GM19035 (cell line): ENCODE data around the gene TMEM212.
"Not testable (repeated sequence)": the region's sequence is repeated elsewhere in the genome, so short reads cannot be mapped to it uniquely, and the experiment has no call there.

ENCODE experiments used
- ATAC-seq: cut with Tn5 transposase; IDR thresholded peaks from one replicate; pipeline ENCODE4 v1.9.1; 2021; ENCODE audit not compliant: unreplicated experiment

Gene TMEM212

DNA sequence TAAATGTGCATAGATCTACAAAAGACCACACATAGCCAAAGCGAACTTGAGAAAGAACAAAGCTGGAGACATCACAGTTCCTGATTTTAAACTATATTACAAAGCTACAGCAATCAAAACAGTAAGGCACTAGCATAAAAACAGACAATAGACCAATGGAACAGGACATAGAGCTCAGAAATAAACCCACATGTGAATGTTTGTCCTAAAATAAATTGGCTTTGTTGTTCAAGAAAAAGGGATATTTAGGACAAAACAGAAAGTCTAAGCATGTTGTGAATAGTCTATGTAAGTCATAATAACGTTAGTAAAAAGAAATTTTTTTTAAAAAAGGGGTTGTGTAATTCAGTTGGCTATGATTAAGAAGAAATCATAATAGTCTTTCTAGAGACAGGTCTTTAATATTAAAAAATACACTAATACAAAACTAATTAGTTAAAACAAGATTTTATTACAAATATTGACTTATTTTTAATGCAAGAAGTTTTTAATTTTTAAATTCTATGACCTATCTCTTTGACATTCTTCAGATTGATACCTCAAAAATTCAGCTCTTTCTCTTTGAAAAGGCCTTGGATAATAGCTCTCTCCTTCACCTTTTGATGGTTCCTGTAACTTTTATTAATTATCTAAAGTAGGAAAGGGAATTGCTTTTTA lies 11.6 kb downstream of the TMEM212 start:
- ATAC-seq = no peak

DNA sequence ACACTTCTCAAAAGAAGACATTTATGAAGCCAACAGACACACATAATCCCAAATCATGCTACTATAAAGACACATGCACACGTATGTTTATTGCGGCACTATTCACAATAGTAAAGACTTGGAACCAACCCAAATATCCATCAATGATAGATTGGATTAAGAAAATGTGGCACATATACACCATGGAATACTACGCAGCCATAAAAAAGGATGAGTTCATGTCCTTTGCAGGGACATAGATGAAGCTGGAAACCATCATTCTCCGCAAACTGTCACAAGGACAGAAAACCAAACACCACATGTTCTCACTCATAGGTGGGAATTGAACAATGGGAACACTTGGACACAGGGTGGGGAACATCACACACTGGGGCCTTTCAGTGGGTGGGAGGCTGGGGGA lies 15.6 kb downstream of the TMEM212 start:
- not testable (repeated sequence) for ATAC-seq

DNA sequence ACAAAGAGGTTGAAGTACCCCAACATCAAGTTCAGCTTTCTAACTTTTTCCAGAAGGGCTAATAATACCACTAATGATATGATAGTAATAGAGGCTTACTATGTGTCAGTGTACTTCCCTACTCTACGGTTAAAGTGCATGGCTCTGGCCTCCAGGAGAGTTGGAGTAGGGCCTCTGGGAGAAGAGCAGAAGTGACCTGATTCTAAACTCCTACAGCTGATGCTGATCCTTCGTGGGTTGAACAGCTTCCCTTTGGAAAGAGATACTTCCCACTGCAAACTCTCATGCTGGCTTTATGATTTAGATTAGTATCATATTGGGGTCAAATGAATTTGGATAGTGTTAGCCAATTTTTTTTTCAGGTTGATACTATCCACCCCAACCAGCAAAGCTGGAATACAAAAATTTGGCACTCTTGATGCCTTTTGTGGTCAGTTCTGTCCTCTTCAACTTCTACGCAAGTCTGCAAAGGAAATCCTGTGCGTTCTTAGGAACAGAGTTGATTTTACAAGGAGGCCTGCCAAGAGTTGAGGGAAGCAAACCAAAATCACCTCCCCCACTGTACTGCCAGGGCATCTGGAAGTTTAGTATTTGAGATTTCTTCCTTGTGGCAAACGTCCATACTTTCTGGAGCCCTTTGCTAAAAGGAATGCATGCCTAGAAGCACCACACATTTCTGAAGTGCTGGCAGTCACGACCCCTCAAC lies 17.8 kb downstream of the TMEM212 start:
- no peak for ATAC-seq

GRCh38 chr3:171862392-171862791 lies 19.2 kb downstream of the TMEM212 start:
- ATAC-seq = no peak

GRCh38 chr3:171862993-171863521 lies 19.9 kb downstream of the TMEM212 start:
- no peak for ATAC-seq

GRCh38 chr3:171863920-171864319 lies 20.8 kb downstream of the TMEM212 start:
- no peak for ATAC-seq

DNA sequence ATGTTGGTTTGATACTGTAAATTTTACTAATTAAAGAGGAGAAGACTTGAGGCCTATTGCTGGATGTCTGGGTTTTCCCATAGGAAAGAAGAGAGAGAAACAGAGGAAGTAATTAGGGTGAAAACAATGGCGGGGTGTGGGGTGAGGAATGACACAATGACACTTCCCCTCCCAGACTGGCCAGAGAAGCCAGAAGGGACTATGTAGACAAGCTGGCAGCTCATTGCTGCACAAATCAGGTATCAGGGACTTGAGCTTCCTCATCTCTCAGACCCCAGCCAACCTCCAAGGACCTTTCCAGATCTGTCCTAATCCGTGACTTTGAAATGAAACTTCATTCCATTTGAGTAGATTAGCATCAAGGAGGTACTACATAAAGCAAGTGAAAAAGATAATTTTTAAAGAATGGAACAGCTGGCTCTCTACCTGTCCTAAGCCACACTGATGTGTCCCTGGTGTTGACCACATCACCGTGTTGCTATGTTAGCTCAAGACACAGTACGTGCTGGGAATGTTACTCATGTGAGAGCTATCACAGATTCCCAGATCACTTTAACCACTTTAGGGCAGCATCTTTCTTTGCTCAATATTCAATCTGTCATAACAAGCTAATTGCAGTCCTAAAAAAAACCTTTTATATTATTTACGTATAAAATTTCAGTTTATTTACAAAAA lies 22.2 kb downstream of the TMEM212 start:
- no peak for ATAC-seq

DNA sequence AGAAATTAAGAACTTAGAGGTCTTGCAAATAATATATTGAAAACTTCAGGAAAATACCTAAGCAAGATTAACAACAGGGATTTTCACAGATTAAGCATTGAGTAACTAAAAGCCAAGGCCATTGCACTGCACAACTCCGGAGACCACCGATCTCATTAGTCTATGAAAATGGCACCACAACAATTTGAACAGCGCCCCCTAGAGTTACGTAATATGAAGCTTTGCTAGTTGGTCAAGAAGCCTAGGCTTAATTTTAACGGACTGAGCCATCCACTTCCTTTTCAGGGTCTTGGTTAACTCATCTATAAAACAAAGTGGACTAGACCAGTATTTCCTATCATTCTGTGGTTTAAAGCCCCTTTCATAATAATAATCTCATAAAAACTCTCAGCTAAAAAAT lies 24.8 kb downstream of the TMEM212 start:
- no peak for ATAC-seq

- ATAC-seq = no peak
Observed at GRCh38 chr3:171871392-171872274, 28.5 kb downstream of the TMEM212 start.

DNA sequence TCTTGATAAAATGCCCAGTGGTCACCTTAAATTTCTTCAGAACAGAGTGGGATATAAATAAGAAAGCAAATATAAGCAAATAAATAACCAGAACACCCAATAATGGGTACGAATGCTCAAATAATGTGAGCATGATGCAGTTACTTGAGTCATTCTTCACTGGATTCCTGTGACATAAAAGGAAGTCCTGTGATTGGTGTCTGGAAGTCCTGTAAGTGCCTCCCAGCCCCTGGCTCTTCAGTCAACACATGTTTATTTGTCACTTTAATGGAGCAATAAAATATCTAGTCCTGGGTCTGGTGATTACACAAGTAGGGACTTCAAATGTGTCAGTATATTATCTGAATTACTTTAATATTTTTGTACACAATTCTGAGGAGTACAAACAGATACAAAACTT lies 30.4 kb downstream of the TMEM212 start:
- no peak for ATAC-seq

DNA sequence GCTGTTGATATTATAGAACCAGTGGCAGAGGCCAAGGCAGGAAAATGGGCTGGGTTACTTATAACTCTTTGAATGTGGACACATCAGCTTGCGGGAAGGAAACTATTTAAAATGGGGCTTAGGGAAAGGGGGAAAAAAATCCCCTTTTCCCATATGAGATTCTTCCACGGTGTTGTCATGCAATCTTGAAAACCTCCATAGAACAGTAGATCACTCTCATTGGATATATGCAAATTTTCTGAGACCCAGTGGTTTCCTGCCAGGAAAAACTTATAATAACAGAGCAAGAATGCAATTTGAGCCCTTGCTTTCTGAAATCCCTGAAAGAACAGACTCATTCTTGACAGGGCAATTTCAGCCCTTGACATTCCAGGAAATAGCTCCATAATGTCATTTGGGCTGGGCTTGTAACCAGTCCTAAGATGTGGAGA lies 31.1 kb downstream of the TMEM212 start:
- ATAC-seq = no peak

DNA sequence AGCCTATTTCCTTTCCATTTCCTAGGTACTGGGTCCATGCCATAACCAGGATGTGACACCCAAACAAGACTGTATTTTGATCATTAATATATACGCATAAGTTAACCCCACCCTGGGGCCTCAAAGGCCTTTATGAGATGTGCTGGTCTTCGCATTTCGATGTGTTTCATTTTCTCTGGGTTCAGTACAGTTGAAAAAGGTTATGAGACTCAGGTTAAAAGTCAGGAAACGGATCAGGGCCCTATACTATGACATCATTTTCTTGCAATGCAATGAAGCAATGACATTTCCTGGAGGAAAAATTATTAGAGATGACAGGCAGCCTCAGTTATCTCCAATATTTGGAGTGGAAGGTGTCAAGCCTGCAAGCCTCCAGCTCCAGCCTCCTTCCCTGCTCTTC lies 31.7 kb downstream of the TMEM212 start:
- no peak for ATAC-seq

GRCh38 chr3:171875923-171876412 lies 32.8 kb downstream of the TMEM212 start:
- no peak for ATAC-seq

- no peak for ATAC-seq
Observed at GRCh38 chr3:171876680-171877147, 33.6 kb downstream of the TMEM212 start.

DNA sequence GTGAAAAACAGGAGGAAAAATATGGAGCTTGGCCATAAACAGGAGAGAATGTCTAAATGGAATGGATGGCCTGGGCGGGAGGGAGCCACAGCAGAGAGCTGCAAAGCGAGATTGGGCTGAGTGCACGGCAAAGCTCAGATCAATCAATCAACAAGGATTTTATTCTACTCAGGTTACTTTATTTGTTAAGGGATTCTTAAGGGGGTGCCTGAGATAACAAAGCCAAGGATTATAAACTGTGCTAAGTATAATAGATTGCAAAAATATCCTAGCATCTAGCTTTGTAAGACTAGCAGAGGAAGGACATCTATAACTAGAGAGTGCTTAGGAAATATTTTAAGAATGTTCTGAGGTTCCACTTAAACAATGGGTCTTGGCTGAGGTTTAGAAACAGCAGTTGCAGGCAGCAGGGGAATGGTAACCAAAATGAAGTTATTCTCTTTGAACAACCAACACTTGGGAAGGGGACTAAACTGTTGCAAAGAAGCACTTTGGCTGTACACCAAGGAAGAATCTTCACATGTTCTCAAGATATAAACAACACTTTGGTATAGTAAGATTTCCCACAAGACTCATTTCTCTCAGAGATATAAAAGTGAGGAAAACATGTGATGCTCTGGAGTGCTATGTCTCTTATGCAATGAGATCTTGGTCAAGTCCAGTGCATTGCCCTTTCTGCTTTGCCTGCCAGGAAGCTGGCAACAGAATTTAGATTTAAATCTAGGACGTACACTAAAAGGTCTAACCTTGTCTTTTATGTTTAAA lies 35.5 kb downstream of the TMEM212 start:
- no peak for ATAC-seq

DNA sequence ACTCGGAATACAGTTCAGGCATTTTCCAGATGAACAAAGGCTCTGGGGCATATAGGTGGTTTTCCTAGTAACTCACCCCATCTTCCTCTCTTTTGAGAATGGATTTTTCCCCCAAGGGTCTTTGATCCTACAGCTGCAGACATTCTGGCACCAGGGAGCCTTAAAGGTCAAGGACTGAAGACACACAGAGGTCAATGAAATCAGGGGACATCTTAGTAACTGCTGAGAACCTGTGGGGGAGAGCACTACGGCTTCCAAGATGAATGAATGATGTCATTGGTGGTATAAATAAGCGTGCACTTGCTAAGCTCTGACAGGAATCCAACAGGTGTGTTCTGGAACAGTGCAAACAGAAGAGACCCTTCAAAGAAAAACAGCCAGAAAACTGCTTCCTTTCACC lies 36.3 kb downstream of the TMEM212 start:
- no peak for ATAC-seq

- ATAC-seq = no peak
Observed at GRCh38 chr3:171880101-171880870, 37.1 kb downstream of the TMEM212 start.

- ATAC-seq = no peak
Observed at GRCh38 chr3:171881251-171881650, 38.1 kb downstream of the TMEM212 start.

DNA sequence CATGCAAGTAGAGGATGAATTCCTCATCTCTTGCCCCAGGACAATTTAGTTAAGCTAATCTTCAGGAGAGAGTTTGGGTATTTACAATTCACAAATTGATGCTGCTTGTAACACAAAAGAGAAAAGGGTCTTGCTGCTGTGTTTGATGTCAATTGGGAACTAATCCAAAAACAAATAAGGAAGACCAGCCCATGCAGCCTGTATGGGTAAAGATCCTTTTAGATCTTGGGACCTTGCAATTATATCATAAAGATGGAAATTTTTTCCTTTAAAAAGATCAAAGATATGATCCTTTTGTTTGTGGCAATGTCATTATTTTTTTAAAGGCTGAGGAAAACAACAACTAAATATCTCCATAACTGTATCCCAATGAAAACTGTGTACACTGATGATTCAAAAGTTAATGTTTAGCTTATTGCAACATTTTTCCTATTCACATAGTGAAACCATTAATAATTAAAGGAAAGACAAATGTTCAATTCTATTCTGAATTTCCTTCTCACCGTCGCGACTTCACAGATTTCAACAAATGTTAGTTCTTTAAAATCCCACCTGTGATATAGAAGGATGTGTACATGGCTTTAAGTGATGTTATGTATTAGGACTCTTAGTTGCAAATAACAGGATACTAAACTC lies 40.2 kb downstream of the TMEM212 start:
- ATAC-seq = no peak
